H1 (cell line): Measurements from ENCODE around the gene UCP2. TPM values are rescaled to one million over a fixed set of nuclear protein-coding genes. Genes with fewer than 3 reads are reported as not detected.

ENCODE experiments used
- CTCF ChIA-PET: fragments of 300-600 bp; sonication (Branson Sonifier 250); formaldehyde crosslinking; loops from one replicate; lab custom pipeline; 2021; ENCODE audit not compliant: partially characterized antibody; lab: Charles Lee
- POLR2A ChIA-PET: fragments of 300-600 bp; sonication (Branson Sonifier 250); formaldehyde crosslinking; loops from one replicate; lab custom pipeline; 2021; ENCODE audit warnings: inconsistent platforms; ENCODE audit not compliant: partially characterized antibody; lab: Charles Lee
- DNase-seq, 2 experiments: peaks; one replicate each; pipeline versions ENCODE4 v3.0.0 to v3.0.0-alpha.2; 2010 to 2022; ENCODE audit warnings: low spot score in 2 of 2, low read depth in 1 of 2, mixed read lengths in 1 of 2
- FAIRE-seq: peaks from 2 replicates; lab custom pipeline; 2011; peaks lifted over from hg19 to GRCh38; lab: Jason Lieb, UNC
- H2AFZ ChIP-seq: 2 replicates; pipeline ENCODE4 v1.8.1; 2012; ENCODE audit warnings: low read length, inconsistent platforms
- H2AK5ac ChIP-seq: 2 replicates; pipeline ENCODE4 v1.6.1; 2013; ENCODE audit warnings: low read depth, low read length
- H2BK120ac ChIP-seq: replicated peaks from 2 replicates; pipeline ENCODE3; 2013; ENCODE audit warnings: low read depth, low read length, inconsistent platforms
- H2BK12ac ChIP-seq: 2 replicates; pipeline ENCODE4 v1.6.1; 2013; ENCODE audit warnings: low read depth, low read length
- H2BK15ac ChIP-seq: 2 replicates; pipeline ENCODE4 v1.6.1; 2013; ENCODE audit warnings: low read length
- H2BK20ac ChIP-seq: 2 replicates; pipeline ENCODE4 v1.6.1; 2013; ENCODE audit warnings: low read length
- H2BK5ac ChIP-seq: 2 replicates; pipeline ENCODE4 v1.6.1; 2013; ENCODE audit warnings: low read depth, low read length
- H3K14ac ChIP-seq: 2 replicates; pipeline ENCODE4 v1.6.1; 2013; ENCODE audit warnings: inconsistent platforms; ENCODE audit not compliant: insufficient read length
- H3K18ac ChIP-seq: 2 replicates; pipeline ENCODE4 v1.6.1; 2013; ENCODE audit warnings: low read length; ENCODE audit errors: extremely low read depth
- H3K23ac ChIP-seq: 2 replicates; pipeline ENCODE4 v1.6.1; 2013; ENCODE audit warnings: inconsistent platforms; ENCODE audit not compliant: insufficient read length
- H3K23me2 ChIP-seq: 2 replicates; pipeline ENCODE4 v1.6.1; 2013; ENCODE audit warnings: low read depth, low read length
- H3K27ac ChIP-seq: 2 replicates; pipeline ENCODE4 v1.6.1; 2011; ENCODE audit warnings: low read depth, low read length, inconsistent platforms
- H3K27me3 ChIP-seq, 4 experiments: replicated peaks in 1 of 4; 1 replicate in 1 of 4; 2 replicates in 3 of 4; pipeline versions ENCODE4 v1.6.1 to v1.8.1; 2011 to 2013; ENCODE audit warnings: low read length in 3 of 4, mild to moderate bottlenecking in 3 of 4, inconsistent platforms in 2 of 4, mixed read lengths in 2 of 4, moderate library complexity in 1 of 4; ENCODE audit not compliant: control insufficient read depth in 3 of 4, insufficient read depth in 3 of 4; ENCODE audit errors: extremely low read depth in 1 of 4
- H3K36me3 ChIP-seq, 4 experiments: 2 replicates each; pipeline versions ENCODE4 v1.6.1 to v1.8.1; 2011 to 2013; ENCODE audit warnings: mild to moderate bottlenecking in 4 of 4, low read length in 3 of 4, moderate library complexity in 2 of 4, control low read depth in 1 of 4, inconsistent platforms in 1 of 4; ENCODE audit not compliant: insufficient read depth in 4 of 4, control insufficient read depth in 2 of 4
- H3K4ac ChIP-seq: replicated peaks from 2 replicates; pipeline ENCODE3; 2013; ENCODE audit warnings: low read length, low read depth, mixed read lengths, inconsistent platforms; ENCODE audit not compliant: insufficient read length
- H3K4me1 ChIP-seq, 4 experiments: replicated peaks in 1 of 4; 1 replicate in 1 of 4; 2 replicates in 3 of 4; pipeline versions ENCODE4 v1.6.1 to v1.8.1; 2011 to 2013; ENCODE audit warnings: low read length in 3 of 4, inconsistent platforms in 2 of 4, mixed read lengths in 1 of 4; ENCODE audit not compliant: insufficient read depth in 4 of 4, control insufficient read depth in 3 of 4
- H3K4me2 ChIP-seq, 2 experiments: 2 replicates each; pipeline versions ENCODE4 v1.6.1 to v1.8.1; 2011 to 2013; ENCODE audit warnings: low read depth in 2 of 2, low read length in 2 of 2, control low read depth in 1 of 2, inconsistent platforms in 1 of 2, mild to moderate bottlenecking in 1 of 2; ENCODE audit not compliant: insufficient read depth in 1 of 2
- H3K4me3 ChIP-seq, 4 experiments: fragments of 200-600, 300-600 bp in 1 of 4; sonication (generic), shearing (Covaris generic), sonication (Bioruptor Twin) in 1 of 4; 2 replicates each; pipeline versions ENCODE4 v1.5.1 to v1.8.1; 2011 to 2016; ENCODE audit warnings: low read length in 4 of 4, low read depth in 3 of 4, control low read depth in 2 of 4, inconsistent platforms in 2 of 4, mild to moderate bottlenecking in 2 of 4, mixed read lengths in 1 of 4, moderate library complexity in 1 of 4; ENCODE audit not compliant: insufficient read depth in 2 of 4; ENCODE audit errors: extremely low read depth in 1 of 4
- H3K56ac ChIP-seq: replicated peaks from 2 replicates; pipeline ENCODE3; 2013; ENCODE audit warnings: low read depth, mild to moderate bottlenecking, mixed read lengths, low read length, inconsistent platforms; ENCODE audit not compliant: insufficient read length
- H3K79me1 ChIP-seq: 2 replicates; pipeline ENCODE4 v1.6.1; 2013; ENCODE audit warnings: low read depth, low read length, control low read depth
- H3K79me2 ChIP-seq, 2 experiments: 2 replicates each; pipeline versions ENCODE4 v1.6.1 to v1.8.1; 2012 to 2013; ENCODE audit warnings: low read length in 2 of 2, mild to moderate bottlenecking in 2 of 2, inconsistent platforms in 1 of 2; ENCODE audit not compliant: insufficient read depth in 2 of 2, control insufficient read depth in 1 of 2
- H3K9ac ChIP-seq, 4 experiments: replicated peaks in 1 of 4; 1 replicate in 1 of 4; 2 replicates in 3 of 4; pipeline versions ENCODE4 v1.6.1 to v1.8.1; 2011 to 2013; ENCODE audit warnings: low read depth in 3 of 4, low read length in 3 of 4, control low read depth in 2 of 4, mild to moderate bottlenecking in 2 of 4, moderate library complexity in 2 of 4, inconsistent platforms in 1 of 4; ENCODE audit errors: extremely low read depth in 1 of 4
- H3K9me3 ChIP-seq, 2 experiments: 2 replicates each; pipeline versions ENCODE4 v1.6.1 to v1.8.1; 2012 to 2013; ENCODE audit warnings: mild to moderate bottlenecking in 2 of 2, moderate library complexity in 2 of 2, control low read depth in 1 of 2, inconsistent platforms in 1 of 2, low read depth in 1 of 2, low read length in 1 of 2, mixed read lengths in 1 of 2; ENCODE audit not compliant: insufficient read depth in 2 of 2
- H4K20me1 ChIP-seq, 2 experiments: replicated peaks in 1 of 2; 2 replicates each; pipeline versions ENCODE3 to v1.8.1; 2011 to 2013; ENCODE audit warnings: inconsistent platforms in 2 of 2, low read length in 2 of 2, mild to moderate bottlenecking in 1 of 2; ENCODE audit not compliant: insufficient read depth in 2 of 2, control insufficient read depth in 1 of 2
- H4K5ac ChIP-seq: 2 replicates; pipeline ENCODE4 v1.6.1; 2013; ENCODE audit warnings: low read length, low read depth, mixed read lengths, inconsistent platforms; ENCODE audit not compliant: insufficient read length
- H4K8ac ChIP-seq: 2 replicates; pipeline ENCODE4 v1.8.0; 2013; ENCODE audit warnings: mild to moderate bottlenecking, moderate library complexity, low read length, inconsistent platforms; ENCODE audit not compliant: insufficient read depth; ENCODE audit errors: extremely low read depth
- H4K91ac ChIP-seq: replicated peaks from 2 replicates; pipeline ENCODE3; 2013; ENCODE audit warnings: low read length, mixed read lengths, inconsistent platforms; ENCODE audit not compliant: insufficient read length
- GABPA ChIP-seq: IDR thresholded peaks from 2 replicates; pipeline ENCODE4 v1.6.1; 2011; ENCODE audit warnings: mild to moderate bottlenecking, low read length, moderate library complexity, borderline replicate concordance; ENCODE audit not compliant: insufficient read depth
- RAD21 ChIP-seq, 2 experiments: IDR thresholded peaks in 1 of 2; conservative IDR thresholded peaks in 1 of 2; 2 replicates each; pipeline ENCODE4 v1.6.1; 2011; ENCODE audit warnings: low read depth in 2 of 2, low read length in 2 of 2, improper control_type of control experiment in 1 of 2, inconsistent platforms in 1 of 2, mild to moderate bottlenecking in 1 of 2, moderate library complexity in 1 of 2
- SIN3A ChIP-seq, 2 experiments: IDR thresholded peaks in 1 of 2; conservative IDR thresholded peaks in 1 of 2; 2 replicates each; pipeline ENCODE4 v1.6.1; 2011 to 2012; ENCODE audit warnings: low read length in 2 of 2, improper control_type of control experiment in 1 of 2, low read depth in 1 of 2, mild to moderate bottlenecking in 1 of 2
- SIX5 ChIP-seq: IDR thresholded peaks from 2 replicates; pipeline ENCODE4 v1.6.1; 2011; ENCODE audit warnings: mild to moderate bottlenecking, low read depth, low read length
- WGBS, 2 experiments: shearing (Covaris generic) in 1 of 2; methylation state at CpG; one replicate each; pipeline versions ENCODE4 v1.1.6 to v1.1.7; 2013 to 2015; ENCODE audit warnings: low lambda C conversion rate in 2 of 2, mixed read lengths in 2 of 2, inconsistent platforms in 1 of 2, low coverage in 1 of 2, missing lambda C conversion rate in 1 of 2; ENCODE audit not compliant: insufficient replicate concordance in 2 of 2, insufficient coverage in 1 of 2, insufficient read length in 1 of 2; ENCODE audit errors: extremely low coverage in 1 of 2, missing lambda C conversion rate in 1 of 2; 5-methylcytosine and 5-hydroxymethylcytosine counted together
- polyA plus RNA-seq, 7 experiments: library from polyadenylated mRNA; depleted of rRNA in 3 of 7; stranded (reverse) in 5 of 7; unstranded in 2 of 7; fragments of >200 nt in 5 of 7; fragments of 200-250 nt in 2 of 7; gene quantifications; 1 replicate in 5 of 7; 2 replicates in 1 of 7; 4 replicates in 1 of 7; pipeline versions ENCODE4 v1.2.1 to v1.2.3, GENCODE V29; 2011 to 2013; ENCODE audit warnings: missing spikeins in 2 of 7, mixed read lengths in 2 of 7
- total RNA-seq: library from RNA; stranded (reverse); fragmentation: NEBNext Ultra II Directional; extraction: Animal tissue kit (Norgen Biotek cat#: 25700); gene quantifications from 2 replicates; pipeline ENCODE4 v1.2.1, GENCODE V29; 2021

Gene UCP2
- total and polyA plus RNA-seq, 2 of the 8 experiments (the other 6 are each of a cell fraction or from before 2014, with no cell fraction given): 46.2 to 55.2 TPM

DNA sequence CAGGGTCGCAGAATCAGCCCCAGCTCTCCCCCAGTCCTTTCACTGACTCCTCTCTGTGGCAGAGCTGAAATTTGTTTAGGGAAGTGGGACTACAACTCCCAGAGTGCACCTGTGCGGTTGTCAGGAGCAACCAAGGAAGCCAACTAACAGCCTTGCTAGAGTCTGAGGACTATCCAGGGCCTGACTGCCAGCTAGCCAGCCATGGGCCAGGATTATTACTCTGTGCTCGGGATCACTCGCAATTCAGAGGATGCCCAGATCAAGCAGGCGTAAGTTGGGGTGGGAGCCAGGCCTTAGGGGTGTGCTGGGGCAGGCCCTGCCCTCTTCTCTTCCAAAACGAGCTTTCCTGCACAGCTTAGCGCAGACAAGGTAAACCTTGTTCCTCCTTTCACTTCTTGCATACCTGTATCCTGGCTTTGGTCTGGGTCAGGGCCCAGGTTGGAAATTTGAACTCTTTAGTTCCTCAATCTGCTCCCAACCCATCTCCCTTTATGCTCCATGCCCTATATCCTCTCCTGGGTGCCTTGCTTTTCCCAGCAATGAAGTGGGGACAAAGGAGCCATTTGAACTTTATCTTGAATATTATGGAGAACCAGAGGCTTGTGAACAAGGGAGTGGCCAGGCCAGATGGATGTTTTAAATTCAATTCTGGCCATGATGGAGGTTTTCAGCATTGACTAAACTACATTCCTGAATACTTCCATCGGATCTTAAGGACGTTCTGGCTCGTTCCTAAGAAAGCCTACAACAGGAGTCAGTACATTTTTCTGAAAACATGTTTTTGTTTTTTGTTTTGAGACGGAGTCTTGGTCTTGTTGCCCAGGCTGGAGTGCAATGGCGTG is 31.6 kb downstream of the UCP2 start, which contains the start of gene DNAJB13:
Gene DNAJB13 (plus strand): TSS at position 158 of the 842 bp plus-strand sequence. CDS start 44 bp downstream, at position 202.
- Histone ChIP-seq H3K4me3 (no peak within 1 kb of the TSS), H3K4me1 (peaks cover 0 to 2% (median 0%) of the 10 kb centered on the region in 4 experiments; a peak in 1 of 7 replicates), H3K4me2 (no peak within 1 kb of the TSS), H3K56ac (no peak within 1 kb of the TSS), H3K4ac (no peak within 1 kb of the TSS), H3K9ac (no peak within 1 kb of the TSS), H3K27ac (no peak within 1 kb of the TSS), H4K20me1 (peaks cover 0 to 2% of the 10 kb centered on the region in 2 experiments), H2AK5ac (no peak within 1 kb of the TSS), H4K5ac (no peak within 1 kb of the TSS), H2AFZ (no peak within 1 kb of the TSS), H4K91ac (no peak within 1 kb of the TSS), H3K14ac (no peak within 1 kb of the TSS), H2BK15ac (no peak within 1 kb of the TSS), H3K9me3 (peaks cover 8% of the 10 kb centered on the region in 2 experiments; a peak in 2 of 4 replicates), H3K18ac (no peak within 1 kb of the TSS), H3K23me2 (no peaks in the 10 kb centered on the region), H2BK5ac (no peak within 1 kb of the TSS), H2BK120ac (no peak within 1 kb of the TSS), H3K27me3 (no peaks in the 10 kb centered on the region), H3K36me3 (no peaks in the 10 kb centered on the region; a peak in 1 of 8 replicates), H3K79me2 (no peaks in the 10 kb centered on the region), H4K8ac (no peak within 1 kb of the TSS), H3K23ac (no peak within 1 kb of the TSS), H3K79me1 (peaks cover 4% of the 10 kb centered on the region; the same call in 1 of the 2 replicates), H2BK12ac (no peak within 1 kb of the TSS), H2BK20ac (no peak within 1 kb of the TSS)
- TF ChIP-seq SIX5 (peak; percentile 89), SIN3A (conservative IDR thresholded peaks at IDR 0.05 in 1 of 2, IDR thresholded peaks at IDR 0.05 in 1 of 2; ENCODE audit: low read depth in 1 of 2, low read length in 2 of 2) (peak; percentile 54 to 93; a peak in 3 of 4 replicates), RAD21 (IDR thresholded peaks at IDR 0.05 in 1 of 2, conservative IDR thresholded peaks at IDR 0.05 in 1 of 2; ENCODE audit: low read depth in 2 of 2, low read length in 2 of 2) (0 out of 4 replicates have a peak, but pooled peaks of 1 of the 2 experiments have one; percentile 1), GABPA (no peak)
- ChIA-PET CTCF (interaction anchor here (0.6 to 2.5 kb wide), 5 partner anchors 9 to 472 kb away, joined by 3 to 8 read pairs (median 5); no protein-coding TSS in a partner anchor), POLR2A (interaction anchor here (0.9 kb wide), 1 partner anchor 12 kb away, joined by 3 read pairs; no protein-coding TSS in a partner anchor)
- peak; percentile 93 for FAIRE-seq
- WGBS, 2 experiments: 67% methylated on average over 12 of the region's 12 CpGs; no CpG with 5 or more reads in 1 of the 2 experiments
- peak in 1 of 2 experiments; percentile 86 for DNase-seq
